OCI-LY7 (cell line): ENCODE data around the gene PRKG1. TPM values are rescaled to one million over a fixed set of nuclear protein-coding genes. Genes with fewer than 3 reads are reported as not detected.

Experiments used
- BruUV-seq: library from RNA; stranded (reverse); fragments of 400-500 nt; replicated peaks from 2 replicates; lab custom pipeline; 2021; lab: Mats Ljungman, UMichigan
- CTCF ChIA-PET: fragments of 300-600 bp; sonication (Branson Sonifier 250); formaldehyde crosslinking; loops from one replicate; lab custom pipeline; 2022; ENCODE audit warnings: antibody characterized with exemption; ENCODE audit not compliant: unreplicated experiment; lab: Charles Lee
- POLR2A ChIA-PET: fragments of 300-600 bp; sonication (Branson Sonifier 250); formaldehyde crosslinking; loops from one replicate; lab custom pipeline; 2022; ENCODE audit warnings: antibody characterized with exemption; lab: Charles Lee
- DNase-seq: peaks from one replicate; pipeline ENCODE4 v3.0.0-alpha.2; 2015; ENCODE audit warnings: low spot score
- H2AFZ ChIP-seq: fragments of 200-600 bp; sonication (generic), shearing (Covaris generic); 2 replicates; pipeline ENCODE4 v1.6.1; 2014; ENCODE audit warnings: mild to moderate bottlenecking, antibody characterized with exemption, low read length, moderate library complexity
- H3K27ac ChIP-seq: fragments of 200-600 bp; sonication (generic); 2 replicates; pipeline ENCODE4 v1.5.1; 2014; ENCODE audit warnings: mixed run types, low read depth, mild to moderate bottlenecking, moderate library complexity, low read length, inconsistent platforms; ENCODE audit not compliant: poor library complexity, severe bottlenecking
- H3K36me3 ChIP-seq: fragments of 200-600 bp; sonication (generic); 2 replicates; pipeline ENCODE4 v1.6.1; 2014; ENCODE audit warnings: mild to moderate bottlenecking, antibody characterized with exemption, low read length, moderate library complexity, mixed read lengths; ENCODE audit not compliant: insufficient read depth
- H3K4me1 ChIP-seq: fragments of 200-600 bp; sonication (generic); 2 replicates; pipeline ENCODE4 v1.5.1; 2014; ENCODE audit warnings: mild to moderate bottlenecking, low read length; ENCODE audit not compliant: insufficient read depth, poor library complexity, severe bottlenecking
- H3K4me2 ChIP-seq: fragments of 200-600 bp; sonication (generic); 2 replicates; pipeline ENCODE4 v1.6.1; 2014; ENCODE audit warnings: mild to moderate bottlenecking, low read length
- H3K4me3 ChIP-seq: fragments of 200-600 bp; sonication (generic); 2 replicates; pipeline ENCODE4 v1.5.1; 2014; ENCODE audit warnings: mild to moderate bottlenecking, low read depth, low read length; ENCODE audit not compliant: poor library complexity, severe bottlenecking
- H3K79me2 ChIP-seq: fragments of 200-600 bp; sonication (generic); 2 replicates; pipeline ENCODE4 v1.6.1; 2016; ENCODE audit warnings: low read depth, mild to moderate bottlenecking, low read length, moderate library complexity, mixed read lengths; ENCODE audit not compliant: insufficient read depth
- H3K9me2 ChIP-seq: fragments of 200-600 bp; sonication (generic); 2 replicates; pipeline ENCODE4 v1.6.1; 2016; ENCODE audit warnings: mild to moderate bottlenecking, low read length, mixed read lengths; ENCODE audit not compliant: insufficient read depth
- H3K9me3 ChIP-seq: fragments of 200-600 bp; sonication (generic); 2 replicates; pipeline ENCODE4 v1.6.1; 2014; ENCODE audit warnings: mild to moderate bottlenecking, mixed run types, low read length, mixed read lengths
- H4K20me1 ChIP-seq: fragments of 200-600 bp; sonication (generic); 2 replicates; pipeline ENCODE4 v1.6.1; 2014; ENCODE audit warnings: mild to moderate bottlenecking, antibody characterized with exemption, low read length, moderate library complexity, mixed read lengths; ENCODE audit not compliant: insufficient read depth
- EZH2phosphoT487 ChIP-seq: fragments of 200-600 bp; sonication (generic); IDR thresholded peaks from 2 replicates; pipeline ENCODE4 v1.6.1; 2018; ENCODE audit warnings: low read depth, borderline replicate concordance, mild to moderate bottlenecking, mixed run types, antibody characterized with exemption, low read length, moderate library complexity, mixed read lengths
- intact Hi-C: fragments of 100-400 bp; cut with micrococcal nuclease; formaldehyde crosslinking; loops from one replicate; pipeline ENCODE4 v1.10.0; 2022; ENCODE audit not compliant: unreplicated experiment
- total RNA-seq, 2 experiments: library from RNA; depleted of rRNA in 1 of 2; stranded (reverse); fragments of >200 nt in 1 of 2; shearing (Covaris generic) in 1 of 2; gene quantifications; 2 replicates each; pipeline ENCODE4 v1.2.3, GENCODE V29; 2014 to 2022
- TF ChIP-seq, protein P1 (sequence below): fragments of 200-600 bp; sonication (generic); conservative IDR thresholded peaks from 2 replicates; pipeline ENCODE4 v1.5.1; 2014; ENCODE audit warnings: mild to moderate bottlenecking, antibody characterized with exemption, low read length, moderate library complexity, mixed read lengths

The PRKG1 gene
- total RNA-seq, 2 experiments from 2014 or later, result not detected

DNA sequence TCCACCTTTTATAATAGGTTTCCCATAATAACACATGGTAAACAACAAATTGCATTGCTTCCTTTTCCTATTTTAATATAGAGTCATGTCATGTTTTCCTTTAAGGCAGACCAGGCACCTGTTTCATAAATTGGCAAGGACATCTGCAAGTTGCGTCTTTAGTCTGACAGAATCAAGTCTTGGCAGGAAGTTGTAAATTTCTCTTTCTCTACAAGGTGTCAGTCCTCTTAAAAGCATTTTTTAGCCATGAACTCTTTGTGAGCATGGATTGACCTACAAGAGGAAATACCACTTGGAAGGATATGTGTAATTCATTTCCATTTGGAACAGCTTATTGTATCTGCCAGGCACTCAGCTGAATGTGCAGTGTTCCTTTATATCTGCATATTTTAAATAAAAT lies 176.8 kb downstream of the PRKG1 start:
- BruUV-seq, result no TSS peak
- Histone ChIP-seq H3K4me1 (no peaks in the 10 kb centered on the region), H2AFZ (no peak overlapping the region), H3K36me3 (no peaks in the 10 kb centered on the region), H3K9me3 (no peaks in the 10 kb centered on the region), H3K9me2 (no peaks in the 10 kb centered on the region), H3K4me2 (no peak overlapping the region), H4K20me1 (no peaks in the 10 kb centered on the region), H3K79me2 (no peaks in the 10 kb centered on the region), H3K27ac (no peak overlapping the region), H3K4me3 (no peak overlapping the region)
- TF ChIP-seq, protein P1, sequence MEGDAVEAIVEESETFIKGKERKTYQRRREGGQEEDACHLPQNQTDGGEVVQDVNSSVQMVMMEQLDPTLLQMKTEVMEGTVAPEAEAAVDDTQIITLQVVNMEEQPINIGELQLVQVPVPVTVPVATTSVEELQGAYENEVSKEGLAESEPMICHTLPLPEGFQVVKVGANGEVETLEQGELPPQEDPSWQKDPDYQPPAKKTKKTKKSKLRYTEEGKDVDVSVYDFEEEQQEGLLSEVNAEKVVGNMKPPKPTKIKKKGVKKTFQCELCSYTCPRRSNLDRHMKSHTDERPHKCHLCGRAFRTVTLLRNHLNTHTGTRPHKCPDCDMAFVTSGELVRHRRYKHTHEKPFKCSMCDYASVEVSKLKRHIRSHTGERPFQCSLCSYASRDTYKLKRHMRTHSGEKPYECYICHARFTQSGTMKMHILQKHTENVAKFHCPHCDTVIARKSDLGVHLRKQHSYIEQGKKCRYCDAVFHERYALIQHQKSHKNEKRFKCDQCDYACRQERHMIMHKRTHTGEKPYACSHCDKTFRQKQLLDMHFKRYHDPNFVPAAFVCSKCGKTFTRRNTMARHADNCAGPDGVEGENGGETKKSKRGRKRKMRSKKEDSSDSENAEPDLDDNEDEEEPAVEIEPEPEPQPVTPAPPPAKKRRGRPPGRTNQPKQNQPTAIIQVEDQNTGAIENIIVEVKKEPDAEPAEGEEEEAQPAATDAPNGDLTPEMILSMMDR, result no peak
- no peak for TF ChIP-seq EZH2phosphoT487
- ChIA-PET POLR2A (interaction anchor here (1.0 kb wide), 1 partner anchor 10 kb away, joined by 4 read pairs; no protein-coding TSS in a partner anchor), CTCF (no interaction called here)
- intact Hi-C loops, result no loop called here
- DNase-seq, result no peak

DNA sequence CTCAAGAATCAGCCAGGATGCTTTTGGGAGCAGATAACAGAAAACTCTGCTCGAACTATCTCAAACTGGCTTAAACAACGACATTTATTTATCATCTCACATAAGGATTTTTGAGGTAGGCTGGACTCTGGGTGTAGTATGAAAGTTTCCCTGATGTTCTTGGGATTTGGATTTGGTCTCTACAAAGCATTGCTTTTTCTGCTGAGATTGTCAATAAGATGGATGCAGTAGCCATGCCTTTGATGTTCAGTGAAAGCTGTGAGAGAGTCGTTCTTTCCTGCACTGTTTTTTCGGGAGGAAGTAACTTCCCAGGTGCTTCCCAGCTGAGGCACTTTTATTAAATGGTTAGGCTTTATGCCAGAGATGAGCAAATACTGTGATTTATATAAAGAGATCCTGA lies 181.1 kb downstream of the PRKG1 start:
- POLR2A ChIA-PET, result no interaction called here
- Histone ChIP-seq H3K79me2 (no peaks in the 10 kb centered on the region), H3K9me3 (no peaks in the 10 kb centered on the region), H3K4me3 (no peak overlapping the region), H3K4me1 (no peaks in the 10 kb centered on the region), H3K4me2 (no peak overlapping the region), H2AFZ (no peak overlapping the region), H3K36me3 (no peaks in the 10 kb centered on the region), H3K27ac (no peak overlapping the region), H4K20me1 (no peaks in the 10 kb centered on the region), H3K9me2 (no peaks in the 10 kb centered on the region)
- no peak for DNase-seq
- TF ChIP-seq, protein P1, result no peak
- TF ChIP-seq EZH2phosphoT487, result no peak
- intact Hi-C loops, result no loop called here
- BruUV-seq, result no TSS peak
- CTCF ChIA-PET, result no interaction called here

DNA sequence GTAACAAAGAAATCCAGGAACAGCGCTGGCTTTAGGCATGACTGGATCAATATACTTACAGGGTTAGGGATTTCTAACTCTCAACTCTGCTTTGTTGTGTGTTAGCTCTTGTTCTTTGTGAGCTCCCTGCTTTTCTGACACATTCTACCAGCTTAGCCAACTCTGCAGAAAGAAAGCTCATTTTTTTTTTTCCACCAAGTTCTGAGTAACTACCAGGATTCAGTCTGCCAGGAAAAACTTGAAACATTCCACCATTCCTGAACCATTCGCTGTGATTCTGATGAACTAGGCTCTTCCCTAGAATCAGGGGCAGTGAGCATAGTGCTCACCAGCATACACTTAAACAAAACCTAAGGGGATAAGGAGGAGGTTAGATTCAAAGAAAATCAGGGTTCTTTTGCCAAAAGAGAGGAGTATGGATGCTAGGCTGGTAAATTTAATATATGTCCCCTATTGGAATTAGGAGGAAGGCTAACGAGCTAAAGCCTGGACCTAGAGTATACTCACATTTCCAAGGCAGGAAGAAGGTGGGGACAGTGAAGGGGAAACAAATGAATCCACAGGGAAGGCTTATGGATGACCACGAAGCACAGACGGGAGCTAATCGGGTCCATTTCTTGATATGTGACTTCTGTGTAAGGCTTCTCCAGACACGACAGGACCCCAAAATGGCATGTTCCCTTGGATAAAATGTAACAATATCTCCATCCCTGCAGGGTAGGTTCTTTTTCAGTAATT lies 183.4 kb downstream of the PRKG1 start:
- Histone ChIP-seq H3K4me3 (no peak overlapping the region), H3K4me1 (no peaks in the 10 kb centered on the region)
- CTCF ChIA-PET, result no interaction called here

More for the DNA sequence above, 183.4 kb downstream of the PRKG1 start:
- intact Hi-C loops, result no loop called here
- DNase-seq, result no peak
- POLR2A ChIA-PET, result interaction anchor here (0.5 to 1.4 kb wide), 3 partner anchors 9 to 259 kb away, joined by 3 to 4 read pairs (median 3); no protein-coding TSS in a partner anchor
- Histone ChIP-seq H3K9me2 (no peaks in the 10 kb centered on the region), H4K20me1 (no peaks in the 10 kb centered on the region), H3K4me2 (no peak overlapping the region), H3K36me3 (no peaks in the 10 kb centered on the region), H2AFZ (no peak overlapping the region), H3K9me3 (no peaks in the 10 kb centered on the region), H3K79me2 (no peaks in the 10 kb centered on the region), H3K27ac (no peak overlapping the region)
- no TSS peak for BruUV-seq
- no peak for TF ChIP-seq EZH2phosphoT487
- TF ChIP-seq, protein P1, result no peak
